ENCODE measurements around the gene DNAH17.

DNA sequence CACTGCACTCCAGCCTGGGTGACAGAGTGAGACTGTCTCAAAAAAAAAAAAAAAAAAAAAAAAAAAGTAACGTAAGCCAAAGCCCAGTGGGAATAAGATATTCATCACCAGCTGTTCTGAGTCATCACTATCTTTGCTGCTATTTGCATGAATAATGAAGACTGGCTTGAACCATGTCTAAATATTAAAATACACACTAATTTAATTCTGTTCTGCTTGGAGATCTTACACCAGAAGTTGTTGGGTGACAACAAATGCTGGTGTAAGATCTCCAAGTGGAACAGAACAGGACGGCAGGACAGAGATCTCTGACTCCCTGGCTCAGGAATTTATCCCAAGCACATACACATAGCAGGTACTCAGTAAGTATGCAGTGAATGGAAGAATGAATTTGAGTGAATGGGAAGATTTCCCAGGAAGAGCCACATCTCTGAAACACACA lies 19.6 kb downstream of the DNAH17 start:
- TF ChIP-seq, protein P1, sequence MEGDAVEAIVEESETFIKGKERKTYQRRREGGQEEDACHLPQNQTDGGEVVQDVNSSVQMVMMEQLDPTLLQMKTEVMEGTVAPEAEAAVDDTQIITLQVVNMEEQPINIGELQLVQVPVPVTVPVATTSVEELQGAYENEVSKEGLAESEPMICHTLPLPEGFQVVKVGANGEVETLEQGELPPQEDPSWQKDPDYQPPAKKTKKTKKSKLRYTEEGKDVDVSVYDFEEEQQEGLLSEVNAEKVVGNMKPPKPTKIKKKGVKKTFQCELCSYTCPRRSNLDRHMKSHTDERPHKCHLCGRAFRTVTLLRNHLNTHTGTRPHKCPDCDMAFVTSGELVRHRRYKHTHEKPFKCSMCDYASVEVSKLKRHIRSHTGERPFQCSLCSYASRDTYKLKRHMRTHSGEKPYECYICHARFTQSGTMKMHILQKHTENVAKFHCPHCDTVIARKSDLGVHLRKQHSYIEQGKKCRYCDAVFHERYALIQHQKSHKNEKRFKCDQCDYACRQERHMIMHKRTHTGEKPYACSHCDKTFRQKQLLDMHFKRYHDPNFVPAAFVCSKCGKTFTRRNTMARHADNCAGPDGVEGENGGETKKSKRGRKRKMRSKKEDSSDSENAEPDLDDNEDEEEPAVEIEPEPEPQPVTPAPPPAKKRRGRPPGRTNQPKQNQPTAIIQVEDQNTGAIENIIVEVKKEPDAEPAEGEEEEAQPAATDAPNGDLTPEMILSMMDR (IDR thresholded peaks at IDR 0.05; ENCODE audit: low read length): no peak
- TF ChIP-seq EZH2phosphoT487 (IDR thresholded peaks at IDR 0.05; ENCODE audit: low read length): no peak

All from MM.1S (cell line).